A549 (cell line): ENCODE measurements around the gene PMPCA. TPM values are rescaled to one million over a fixed set of nuclear protein-coding genes. Genes with fewer than 3 reads are reported as not detected.

Experiments used
- ATAC-seq, 2 experiments: fragments of 200-7000 bp in 1 of 2; fragments of >200 bp in 1 of 2; cut with Nextera tagmentation in 1 of 2; cut with Tn5 transposase in 1 of 2; 3 replicates each; pipeline versions ENCODE4 v1.8.0 to v1.9.1; 2018 to 2020; ENCODE audit warnings: mild to moderate bottlenecking in 1 of 2, moderate library complexity in 1 of 2
- CTCF ChIA-PET: fragments of 300-600 bp; sonication (Branson Sonifier 250); formaldehyde crosslinking; extraction: SDS; loops from one replicate; lab custom pipeline; 2021; ENCODE audit warnings: antibody characterized with exemption, inconsistent platforms; lab: Yijun Ruan, JAX
- POLR2A ChIA-PET: fragments of 350-600 bp; formaldehyde crosslinking; extraction: SDS; loops from one replicate; lab custom pipeline; 2021; ENCODE audit warnings: antibody characterized with exemption, inconsistent platforms; lab: Yijun Ruan, JAX
- DNase-seq, 2 experiments: peaks; one replicate each; pipeline versions ENCODE4 v3.0.0 to v3.0.0-alpha.2; 2011 to 2016; ENCODE audit warnings: low read depth in 1 of 2, low spot score in 1 of 2
- FAIRE-seq: peaks from 2 replicates; lab custom pipeline; 2011; peaks lifted over from hg19 to GRCh38; lab: Jason Lieb, UNC
- H3K27ac ChIP-seq, 2 experiments: fragments of >200 bp; sonication (Bioruptor Twin); formaldehyde crosslinking; 3 replicates each; pipeline ENCODE4 v1.5.1; 2016 to 2017
- H3K4me1 ChIP-seq: fragments of >200 bp; sonication (Bioruptor Twin); formaldehyde crosslinking; 3 replicates; pipeline ENCODE4 v1.6.1; 2016
- H3K4me2 ChIP-seq: fragments of >200 bp; sonication (Bioruptor Twin); formaldehyde crosslinking; 3 replicates; pipeline ENCODE4 v1.6.1; 2016
- H3K4me3 ChIP-seq: fragments of >200 bp; sonication (Bioruptor Twin); formaldehyde crosslinking; 3 replicates; pipeline ENCODE4 v1.5.1; 2016
- H3K9me3 ChIP-seq: fragments of >200 bp; sonication (Bioruptor Twin); formaldehyde crosslinking; 3 replicates; pipeline ENCODE4 v1.6.1; 2016
- ATOH8 ChIP-seq: fragments of 250-450 bp; sonication (Bioruptor Pico); IDR thresholded peaks from 2 replicates; pipeline ENCODE4 v1.5.0; 2020; ENCODE audit warnings: low read depth, mild to moderate bottlenecking, moderate library complexity
- BCL3 ChIP-seq: fragments of >200 bp; sonication (Bioruptor Twin); formaldehyde crosslinking; IDR thresholded peaks from 3 replicates; pipeline ENCODE4 v1.6.1; 2016
- BHLHE40 ChIP-seq: IDR thresholded peaks from 2 replicates; pipeline ENCODE4 v1.6.1; 2012; ENCODE audit warnings: low read depth, low read length, inconsistent platforms
- CBX8 ChIP-seq: fragments of 200-600 bp; sonication (generic); IDR thresholded peaks from 2 replicates; pipeline ENCODE4 v1.6.1; 2016
- CEBPB ChIP-seq, 2 experiments: fragments of >200 bp in 1 of 2; sonication (Bioruptor Twin) in 1 of 2; formaldehyde crosslinking in 1 of 2; IDR thresholded peaks; 2 replicates each; pipeline ENCODE4 v1.6.1; 2012 to 2016
- CHD2 ChIP-seq: fragments of 150-350 bp; IDR thresholded peaks from 2 replicates; pipeline ENCODE4 v1.6.1; 2014; ENCODE audit warnings: low read length; ENCODE audit not compliant: partially characterized antibody
- ELK1 ChIP-seq: fragments of 150-350 bp; IDR thresholded peaks from 2 replicates; pipeline ENCODE4 v1.6.1; 2014; ENCODE audit warnings: low read depth, mild to moderate bottlenecking, low read length
- EP300 ChIP-seq, 2 experiments: fragments of >200 bp; sonication (Bioruptor Twin); formaldehyde crosslinking; IDR thresholded peaks; 2 replicates in 1 of 2; 3 replicates in 1 of 2; pipeline ENCODE4 v1.6.1; 2016 to 2017
- FOSB ChIP-seq: fragments of 250-450 bp; sonication (Bioruptor Pico); IDR thresholded peaks from 2 replicates; pipeline ENCODE4 v1.5.0; 2020; ENCODE audit warnings: mild to moderate bottlenecking, moderate library complexity
- FOSL2 ChIP-seq, 2 experiments: fragments of 450-650 bp in 1 of 2; fragments of >200 bp in 1 of 2; sonication (Bioruptor Twin) in 1 of 2; formaldehyde crosslinking; IDR thresholded peaks; 2 replicates each; pipeline versions ENCODE4 v1.5.0 to v1.6.1; 2016 to 2020; ENCODE audit warnings: mild to moderate bottlenecking in 1 of 2, moderate library complexity in 1 of 2
- HES2 ChIP-seq: fragments of >200 bp; sonication (Bioruptor Twin); formaldehyde crosslinking; IDR thresholded peaks from 2 replicates; pipeline ENCODE4 v1.6.1; 2016
- HEYL ChIP-seq: fragments of 250-450 bp; sonication (Bioruptor Pico); IDR thresholded peaks from 2 replicates; pipeline ENCODE4 v1.8.0; 2021; ENCODE audit warnings: mild to moderate bottlenecking, moderate library complexity
- HOXA7 ChIP-seq: fragments of 250-450 bp; sonication (Bioruptor Pico); IDR thresholded peaks from 2 replicates; pipeline ENCODE4 v1.5.0; 2020; ENCODE audit warnings: mild to moderate bottlenecking, moderate library complexity
- HOXB13 ChIP-seq: fragments of 250-450 bp; sonication (Bioruptor Pico); IDR thresholded peaks from 2 replicates; pipeline ENCODE4 v1.5.0; 2020; ENCODE audit warnings: low read depth, mild to moderate bottlenecking, moderate library complexity
- HOXB5 ChIP-seq: fragments of 250-450 bp; sonication (Bioruptor Pico); IDR thresholded peaks from 2 replicates; pipeline ENCODE4 v1.5.0; 2020; ENCODE audit warnings: mild to moderate bottlenecking, moderate library complexity
- JUNB ChIP-seq: fragments of >200 bp; sonication (Bioruptor Twin); formaldehyde crosslinking; IDR thresholded peaks from 2 replicates; pipeline ENCODE4 v1.6.1; 2016
- KDM1A ChIP-seq: fragments of 200-600 bp; sonication (generic); IDR thresholded peaks from 2 replicates; pipeline ENCODE4 v1.6.1; 2016; ENCODE audit warnings: low read depth, mild to moderate bottlenecking
- MAZ ChIP-seq: fragments of 150-350 bp; IDR thresholded peaks from 2 replicates; pipeline ENCODE4 v1.6.1; 2014; ENCODE audit warnings: antibody characterized with exemption, low read depth, low read length, borderline replicate concordance
- NPAS2 ChIP-seq: fragments of 250-450 bp; sonication (Bioruptor Pico); IDR thresholded peaks from 2 replicates; pipeline ENCODE4 v1.8.0; 2022; ENCODE audit warnings: mild to moderate bottlenecking, moderate library complexity, borderline replicate concordance
- POLR2AphosphoS2 ChIP-seq: conservative IDR thresholded peaks from 2 replicates; pipeline ENCODE4 v1.6.1; 2012; ENCODE audit warnings: low read length, improper control_type of control experiment, inconsistent platforms
- RARB ChIP-seq: fragments of 250-450 bp; sonication (Bioruptor Pico); IDR thresholded peaks from 2 replicates; pipeline ENCODE4 v1.8.0; 2021; ENCODE audit warnings: mild to moderate bottlenecking, moderate library complexity
- RCOR1 ChIP-seq: fragments of 150-350 bp; IDR thresholded peaks from 2 replicates; pipeline ENCODE4 v1.6.1; 2014; ENCODE audit warnings: antibody characterized with exemption, low read length, low read depth
- RNF2 ChIP-seq: fragments of 200-600 bp; sonication (generic); IDR thresholded peaks from 2 replicates; pipeline ENCODE4 v1.6.1; 2016; ENCODE audit warnings: low read depth, mild to moderate bottlenecking, antibody characterized with exemption, moderate library complexity, borderline replicate concordance
- SMC3 ChIP-seq: fragments of >200 bp; sonication (Bioruptor Twin); formaldehyde crosslinking; IDR thresholded peaks from 3 replicates; pipeline ENCODE4 v1.6.1; 2018; ENCODE audit warnings: inconsistent platforms
- ZC3H11A ChIP-seq: fragments of 450-650 bp; IDR thresholded peaks from 2 replicates; pipeline ENCODE4 v1.6.1; 2014; ENCODE audit warnings: antibody characterized with exemption, mild to moderate bottlenecking
- WGBS: methylation state at CpG from one replicate; pipeline ENCODE4 v1.1.6; 2017; ENCODE audit errors: missing lambda C conversion rate; 5-methylcytosine and 5-hydroxymethylcytosine counted together
- polyA plus RNA-seq, 4 experiments: library from polyadenylated mRNA; depleted of rRNA in 3 of 4; stranded (reverse); fragments of >200 nt; fragmentation: RNase III in 1 of 4; extraction: RNeasy Plus Mini Kit Qiagen cat#74134 plus additional on column Dnase treatment in 1 of 4; gene quantifications; 2 replicates in 3 of 4; 3 replicates in 1 of 4; pipeline ENCODE4 v1.2.3, GENCODE V29; 2011 to 2017

The PMPCA gene
- polyA plus RNA-seq, 2 of the 4 experiments (the other 2 are of a cell fraction): 71.1 to 89.2 TPM

- H3K27ac ChIP-seq: no peak overlapping the region
- DNase-seq: no peak
- ChIA-PET CTCF (interaction anchor here (1.0 to 1.9 kb wide), 6 partner anchors 10 to 192 kb away, joined by 3 to 9 read pairs (median 4); no protein-coding TSS in a partner anchor), POLR2A (no interaction called here)
- FAIRE-seq: no peak
- TF ChIP-seq JUNB (no peak), CHD2 (no peak), CEBPB (IDR thresholded peaks at IDR 0.05) (no peak), ELK1 (no peak), BHLHE40 (no peak), NPAS2 (CRISPR knock-in tag) (no peak), HOXB13 (CRISPR knock-in tag) (no peak), FOSB (CRISPR knock-in tag) (no peak), HEYL (no peak), SMC3 (no peak), HOXB5 (CRISPR knock-in tag) (no peak), RNF2 (no peak), EP300 (IDR thresholded peaks at IDR 0.05) (no peak), BCL3 (no peak), ZC3H11A (no peak), RCOR1 (no peak), POLR2AphosphoS2 (no peak), RARB (CRISPR knock-in tag) (no peak), ATOH8 (CRISPR knock-in tag) (no peak), HOXA7 (CRISPR knock-in tag) (no peak)
- no peak overlapping the region for H3K4me2 ChIP-seq
- 87% methylated on average over 7 of the region's 17 CpGs for WGBS
- peaks cover 13% of the 10 kb centered on the region for H3K4me1 ChIP-seq
- H3K9me3 ChIP-seq: no peaks in the 10 kb centered on the region
- H3K4me3 ChIP-seq: no peak overlapping the region
- ATAC-seq: no peak
Observed at GRCh38 chr9:136434580-136435169, 24.2 kb downstream of the PMPCA start.

- no peak overlapping the region for H3K27ac ChIP-seq
- ATAC-seq (no peak), FAIRE-seq (no peak), DNase-seq (no peak)
- ChIA-PET POLR2A (no interaction called here), CTCF (interaction anchor here (0.8 to 1.8 kb wide), 4 partner anchors 11 to 73 kb away, joined by 3 read pairs; no protein-coding TSS in a partner anchor)
- peaks cover 17% of the 10 kb centered on the region for H3K4me1 ChIP-seq
- 95% methylated on average over 16 of the region's 25 CpGs for WGBS
- H3K4me3 ChIP-seq: no peak overlapping the region
- TF ChIP-seq HES2 (no peak), MAZ (no peak), KDM1A (no peak), ZC3H11A (no peak), CBX8 (no peak), FOSL2 (IDR thresholded peaks at IDR 0.05) (no peak), FOSL2 (CRISPR knock-in tag; IDR thresholded peaks at IDR 0.05) (no peak)
- TF ChIP-seq, all 56 proteins: peak for 0
- H3K4me2 ChIP-seq: no peak overlapping the region
- no peaks in the 10 kb centered on the region for H3K9me3 ChIP-seq
Observed at GRCh38 chr9:136436055-136436634, 25.7 kb downstream of the PMPCA start.
